Mesenchymal stem cell (in vitro differentiated cells and primary cell): ENCODE data around the gene ZBTB5.

ENCODE experiments used
- DNase-seq: peaks from one replicate; pipeline ENCODE4 v3.0.0-alpha.2; 2013
- H2AFZ ChIP-seq: one replicate; pipeline ENCODE4 v1.6.1; 2013; ENCODE audit warnings: low read depth, mild to moderate bottlenecking, control low read depth, inconsistent platforms, low read length, moderate library complexity
- H2AK5ac ChIP-seq: 2 replicates; pipeline ENCODE4 v1.6.1; 2013; ENCODE audit warnings: low read length, moderate library complexity, mild to moderate bottlenecking, inconsistent platforms; ENCODE audit not compliant: severe bottlenecking
- H2BK120ac ChIP-seq: one replicate; pipeline ENCODE4 v1.6.1; 2013; ENCODE audit warnings: low read depth, mild to moderate bottlenecking, inconsistent platforms, low read length, moderate library complexity
- H2BK12ac ChIP-seq, 2 experiments: one replicate each; pipeline ENCODE4 v1.6.1; 2013; ENCODE audit warnings: inconsistent platforms in 2 of 2, low read length in 2 of 2, mild to moderate bottlenecking in 2 of 2, moderate library complexity in 2 of 2, control low read depth in 1 of 2
- H2BK15ac ChIP-seq: one replicate; pipeline ENCODE4 v1.6.1; 2013; ENCODE audit warnings: mild to moderate bottlenecking, low read depth, inconsistent platforms; ENCODE audit not compliant: poor library complexity, severe bottlenecking
- H2BK5ac ChIP-seq: 2 replicates; pipeline ENCODE4 v1.6.1; 2013; ENCODE audit warnings: low read depth, mild to moderate bottlenecking, low read length, control low read depth, inconsistent platforms; ENCODE audit not compliant: poor library complexity, severe bottlenecking
- H3K14ac ChIP-seq, 2 experiments: one replicate each; pipeline ENCODE4 v1.6.1; 2013; ENCODE audit warnings: inconsistent platforms in 2 of 2, low read length in 2 of 2, control low read depth in 1 of 2, mild to moderate bottlenecking in 1 of 2, moderate library complexity in 1 of 2
- H3K18ac ChIP-seq, 2 experiments: one replicate each; pipeline ENCODE4 v1.6.1; 2013; ENCODE audit warnings: inconsistent platforms in 2 of 2, low read length in 2 of 2, control low read depth in 1 of 2, low read depth in 1 of 2, mild to moderate bottlenecking in 1 of 2
- H3K23ac ChIP-seq, 2 experiments: one replicate each; pipeline ENCODE4 v1.6.1; 2013; ENCODE audit warnings: inconsistent platforms in 2 of 2, low read length in 2 of 2, mild to moderate bottlenecking in 2 of 2, moderate library complexity in 2 of 2, control low read depth in 1 of 2
- H3K27ac ChIP-seq: 2 replicates; pipeline ENCODE4 v1.5.1; 2013; ENCODE audit warnings: mild to moderate bottlenecking, moderate library complexity, low read length, control low read depth, inconsistent platforms; ENCODE audit not compliant: poor library complexity, severe bottlenecking
- H3K27me3 ChIP-seq, 2 experiments: 2 replicates each; pipeline versions ENCODE4 v1.6.1 to v1.7.0; 2013; ENCODE audit warnings: low read length in 2 of 2, mild to moderate bottlenecking in 2 of 2, moderate library complexity in 2 of 2, control low read depth in 1 of 2, inconsistent platforms in 1 of 2; ENCODE audit not compliant: control insufficient read depth in 1 of 2, insufficient read depth in 1 of 2
- H3K36me3 ChIP-seq, 2 experiments: 2 replicates each; pipeline versions ENCODE4 v1.6.1 to v1.7.0; 2013; ENCODE audit warnings: low read length in 2 of 2, control low read depth in 1 of 2, inconsistent platforms in 1 of 2, low read depth in 1 of 2, mild to moderate bottlenecking in 1 of 2; ENCODE audit not compliant: insufficient read depth in 2 of 2, control insufficient read depth in 1 of 2
- H3K4ac ChIP-seq, 2 experiments: one replicate each; pipeline ENCODE4 v1.6.1; 2013; ENCODE audit warnings: inconsistent platforms in 2 of 2, low read length in 2 of 2, mild to moderate bottlenecking in 2 of 2, moderate library complexity in 2 of 2, control low read depth in 1 of 2, low read depth in 1 of 2
- H3K4me1 ChIP-seq: 2 replicates; pipeline ENCODE4 v1.6.1; 2013; ENCODE audit warnings: low read depth, low read length, control low read depth; ENCODE audit not compliant: control insufficient read depth, insufficient read depth
- H3K4me2 ChIP-seq: 2 replicates; pipeline ENCODE4 v1.6.1; 2013; ENCODE audit warnings: low read length, mild to moderate bottlenecking, inconsistent platforms; ENCODE audit not compliant: poor library complexity, severe bottlenecking
- H3K4me3 ChIP-seq, 2 experiments: 2 replicates each; pipeline versions ENCODE4 v1.5.1 to v1.7.0; 2013; ENCODE audit warnings: low read length in 2 of 2, mild to moderate bottlenecking in 2 of 2, control low read depth in 1 of 2, low read depth in 1 of 2; ENCODE audit not compliant: insufficient read depth in 1 of 2
- H3K79me1 ChIP-seq: replicated peaks from 2 replicates; pipeline ENCODE4 v1.6.1; 2013; ENCODE audit warnings: mild to moderate bottlenecking, control low read depth, low read length, inconsistent platforms; ENCODE audit not compliant: poor library complexity, severe bottlenecking
- H3K9ac ChIP-seq: 2 replicates; pipeline ENCODE4 v1.7.0; 2013; ENCODE audit warnings: mild to moderate bottlenecking, low read length, moderate library complexity
- H3K9me3 ChIP-seq: 2 replicates; pipeline ENCODE4 v1.7.0; 2013; ENCODE audit warnings: mild to moderate bottlenecking, low read length; ENCODE audit not compliant: control insufficient read depth
- H4K8ac ChIP-seq: one replicate; pipeline ENCODE4 v1.6.1; 2013; ENCODE audit warnings: inconsistent platforms, mild to moderate bottlenecking, low read length, moderate library complexity
- H4K91ac ChIP-seq: one replicate; pipeline ENCODE4 v1.6.1; 2013; ENCODE audit warnings: mild to moderate bottlenecking, low read length, inconsistent platforms
- WGBS: methylation state at CpG from one replicate; pipeline ENCODE4 v1.1.7; 2013; ENCODE audit warnings: mixed read lengths; 5-methylcytosine and 5-hydroxymethylcytosine counted together

Gene ZBTB5

DNA sequence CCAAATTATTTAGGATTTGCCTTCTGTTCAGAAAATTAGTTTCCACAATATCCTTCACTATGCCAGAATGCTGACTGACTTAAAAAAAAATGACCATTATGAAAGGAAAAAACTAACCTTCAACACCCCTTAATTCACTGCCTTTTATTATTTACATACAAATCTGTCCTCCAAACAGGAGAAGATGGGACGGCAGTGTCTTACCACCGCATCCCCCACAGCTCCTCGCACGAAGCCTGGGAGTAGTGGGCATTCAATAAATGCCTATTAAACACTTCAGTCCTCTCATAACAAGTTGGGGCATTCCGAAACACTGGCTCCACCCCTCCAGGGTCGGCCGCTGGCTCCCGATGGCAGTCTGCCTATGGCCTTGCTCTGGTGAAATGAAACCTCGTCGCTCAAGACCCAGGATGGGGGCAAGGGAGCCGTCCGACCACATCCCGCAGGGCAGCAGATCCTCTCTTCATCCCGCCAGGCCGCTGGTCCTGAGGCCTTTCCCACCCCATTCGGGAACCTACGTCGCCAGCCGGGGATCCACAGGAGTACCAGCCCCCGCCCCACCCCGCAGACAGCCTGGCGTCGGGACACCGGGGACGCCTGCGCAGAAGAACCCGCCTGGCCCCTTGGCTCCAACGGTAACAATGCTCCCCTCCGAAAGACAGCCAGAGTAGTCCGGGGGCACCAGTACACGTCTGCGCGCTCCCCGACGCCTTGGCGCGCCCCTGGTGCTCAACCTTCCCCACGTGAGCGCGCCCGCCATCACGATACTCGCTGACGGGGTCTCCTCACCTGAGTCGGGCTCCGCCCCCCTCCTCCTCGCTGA lies 613 bp downstream of the ZBTB5 start:
- H3K4me3 ChIP-seq: peak overlapping the region; percentile 79 to 98
- peak overlapping the region in 1 of 2 experiments; percentile 98 for H3K23ac ChIP-seq
- H3K79me1 ChIP-seq: peaks cover 4% of the 10 kb centered on the region
- peak; percentile 90 for DNase-seq
- H2AK5ac ChIP-seq: no peak overlapping the region
- H4K8ac ChIP-seq: peak overlapping the region; percentile 83
- peak overlapping the region; percentile 87 to 99 for H3K18ac ChIP-seq
- peak overlapping the region; percentile 99 for H3K9ac ChIP-seq
- H3K36me3 ChIP-seq: peaks cover 0 to 4% of the 10 kb centered on the region in 2 experiments
- H3K27ac ChIP-seq: peak overlapping the region; percentile 95
- peak overlapping the region; percentile 87 for H3K4me2 ChIP-seq
- no peaks in the 10 kb centered on the region for H3K9me3 ChIP-seq
- H3K14ac ChIP-seq: peak overlapping the region in 1 of 2 experiments; percentile 100
- H2BK15ac ChIP-seq: peak overlapping the region; percentile 90
- peak overlapping the region in 1 of 2 experiments; percentile 89 for H2BK12ac ChIP-seq
- peak overlapping the region; percentile 94 for H2BK5ac ChIP-seq
- H3K4me1 ChIP-seq: peaks cover 7% of the 10 kb centered on the region
- H2BK120ac ChIP-seq: peak overlapping the region; percentile 69
- WGBS: under 1% methylated on average over 44 of the region's 47 CpGs
- no peaks in the 10 kb centered on the region for H3K27me3 ChIP-seq
- H4K91ac ChIP-seq: peak overlapping the region; percentile 53
- peak overlapping the region; percentile 49 to 96 for H3K4ac ChIP-seq
- H2AFZ ChIP-seq: peak overlapping the region; percentile 96

DNA sequence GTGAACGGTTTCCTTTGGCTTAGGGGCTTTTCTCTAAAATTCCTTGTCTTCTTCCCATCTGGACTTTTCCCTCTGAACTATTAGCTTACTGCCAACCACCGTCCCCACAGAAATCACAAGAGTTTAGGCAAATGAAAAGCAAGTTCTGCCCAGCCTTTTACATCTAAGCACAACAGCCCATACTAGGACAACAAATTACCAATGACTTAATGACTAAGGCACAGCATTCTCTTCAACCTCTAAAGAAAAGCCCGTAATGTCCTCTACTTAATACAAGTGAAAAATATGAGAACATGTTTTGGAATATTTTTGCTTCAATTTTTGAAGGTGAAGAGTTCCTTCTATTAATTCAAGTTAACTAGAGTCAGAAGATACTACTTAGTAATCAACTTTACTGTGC lies 1.2 kb downstream of the ZBTB5 start:
- H3K14ac ChIP-seq: no peak overlapping the region
- no peak overlapping the region for H2BK15ac ChIP-seq
- H3K9me3 ChIP-seq: no peaks in the 10 kb centered on the region
- H2AK5ac ChIP-seq: no peak overlapping the region
- H3K18ac ChIP-seq: no peak overlapping the region
- H3K27me3 ChIP-seq: no peaks in the 10 kb centered on the region
- H3K4me3 ChIP-seq: peak overlapping the region in 1 of 2 experiments; percentile 98
- H3K4me1 ChIP-seq: peaks cover 7% of the 10 kb centered on the region
- H4K8ac ChIP-seq: no peak overlapping the region
- no peak overlapping the region for H2AFZ ChIP-seq
- 33% methylated on average over 2 of the region's 3 CpGs for WGBS
- no peak overlapping the region for H3K4ac ChIP-seq
- H3K36me3 ChIP-seq: peaks cover 0 to 4% of the 10 kb centered on the region in 2 experiments
- H3K27ac ChIP-seq: no peak overlapping the region
- H3K79me1 ChIP-seq: peaks cover 4% of the 10 kb centered on the region
- H2BK12ac ChIP-seq: no peak overlapping the region
- peak overlapping the region; percentile 99 for H3K9ac ChIP-seq
- peak; percentile 32 for DNase-seq
- no peak overlapping the region for H2BK5ac ChIP-seq
- H4K91ac ChIP-seq: no peak overlapping the region
- peak overlapping the region; percentile 86 for H3K4me2 ChIP-seq
- H3K23ac ChIP-seq: no peak overlapping the region
- H2BK120ac ChIP-seq: no peak overlapping the region

DNA sequence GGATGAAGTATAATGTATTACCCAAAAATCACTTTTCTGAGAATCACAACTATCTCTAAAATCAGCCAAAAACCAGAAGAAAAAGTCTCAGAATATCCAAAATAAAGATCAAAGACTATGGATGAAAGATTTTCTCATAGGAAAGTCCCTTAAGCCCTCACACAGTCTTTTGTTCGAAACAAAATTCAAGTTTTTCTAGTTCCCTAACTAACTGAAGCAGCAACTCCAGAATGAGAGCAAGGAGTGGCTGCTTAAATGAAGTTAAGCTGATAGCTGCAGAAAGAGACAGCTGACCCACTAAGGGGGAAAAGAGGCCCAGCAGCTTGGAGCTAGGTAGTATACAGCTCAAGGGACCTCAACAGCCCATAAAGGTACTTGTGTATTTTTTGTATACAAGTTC lies 8.4 kb downstream of the ZBTB5 start:
- no peak for DNase-seq
- no peaks in the 10 kb centered on the region for H3K27me3 ChIP-seq
- H3K9me3 ChIP-seq: no peaks in the 10 kb centered on the region
- no CpG with 5 or more reads among the region's 1 CpG for WGBS
- H3K18ac ChIP-seq: no peak overlapping the region
- no peak overlapping the region for H4K8ac ChIP-seq
- no peak overlapping the region for H4K91ac ChIP-seq
- H2AK5ac ChIP-seq: no peak overlapping the region
- no peak overlapping the region for H2BK12ac ChIP-seq
- no peak overlapping the region for H3K9ac ChIP-seq
- no peak overlapping the region for H3K14ac ChIP-seq
- peaks cover 26% of the 10 kb centered on the region for H3K79me1 ChIP-seq
- no peak overlapping the region for H3K23ac ChIP-seq
- H3K4ac ChIP-seq: no peak overlapping the region
- H2AFZ ChIP-seq: no peak overlapping the region
- H3K4me2 ChIP-seq: no peak overlapping the region
- no peak overlapping the region for H2BK15ac ChIP-seq
- H3K4me1 ChIP-seq: peaks cover 4% of the 10 kb centered on the region
- H3K27ac ChIP-seq: no peak overlapping the region
- no peak overlapping the region for H2BK120ac ChIP-seq
- H2BK5ac ChIP-seq: no peak overlapping the region
- peaks cover 5 to 9% of the 10 kb centered on the region in 2 experiments for H3K36me3 ChIP-seq
- no peak overlapping the region for H3K4me3 ChIP-seq

DNA sequence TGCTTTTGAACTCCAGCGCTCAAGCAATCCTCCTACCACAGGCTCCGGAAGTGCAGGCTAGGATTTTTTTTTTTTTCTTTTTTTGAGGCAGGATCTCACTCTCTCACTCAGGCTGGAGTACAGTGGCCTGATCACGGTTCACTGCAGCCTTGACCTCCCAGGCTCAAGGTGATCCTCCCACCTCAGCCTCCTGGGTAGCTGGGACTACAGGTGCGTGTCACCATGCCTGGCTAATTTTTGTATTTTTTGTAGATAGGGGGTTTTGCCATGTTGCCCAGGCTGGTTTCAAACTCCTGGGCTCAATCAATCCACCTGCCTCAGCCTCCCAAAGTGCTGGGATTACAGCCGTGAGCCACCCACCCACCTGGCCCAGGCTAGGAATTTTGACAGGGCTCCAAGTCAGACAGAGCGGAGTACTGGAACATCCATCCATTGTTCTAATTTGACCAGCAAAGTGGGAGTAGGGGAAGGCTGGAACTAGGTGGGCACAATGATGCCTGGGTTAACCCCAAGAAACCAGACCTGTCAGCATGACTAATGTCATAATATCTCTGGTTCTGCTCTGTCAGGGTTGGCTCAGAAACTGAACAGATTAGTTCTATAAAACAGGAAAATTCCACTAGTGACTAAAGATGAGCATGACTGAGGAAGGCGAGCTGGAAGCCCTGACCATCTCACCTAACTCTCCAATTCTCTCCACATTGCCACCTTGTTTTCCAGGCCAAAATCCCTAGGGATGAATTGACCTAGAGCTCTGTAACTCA lies 9.2 kb downstream of the ZBTB5 start:
- Histone ChIP-seq H2BK120ac (no peak overlapping the region), H3K27me3 (no peaks in the 10 kb centered on the region), H4K8ac (no peak overlapping the region), H2BK12ac (no peak overlapping the region), H2BK15ac (no peak overlapping the region), H3K79me1 (peaks cover 31% of the 10 kb centered on the region), H3K9me3 (no peaks in the 10 kb centered on the region), H3K4me2 (no peak overlapping the region), H3K4ac (no peak overlapping the region), H2AFZ (no peak overlapping the region), H3K14ac (no peak overlapping the region), H3K9ac (no peak overlapping the region), H2BK5ac (no peak overlapping the region), H3K36me3 (peaks cover 5 to 9% of the 10 kb centered on the region in 2 experiments), H2AK5ac (no peak overlapping the region), H3K27ac (no peak overlapping the region), H3K23ac (no peak overlapping the region), H4K91ac (no peak overlapping the region), H3K18ac (no peak overlapping the region), H3K4me3 (no peak overlapping the region), H3K4me1 (peaks cover 4% of the 10 kb centered on the region)
- DNase-seq: no peak
- 83% methylated on average over 7 of the region's 7 CpGs for WGBS
